HEK293 (cell line): ENCODE data around the gene NSUN3.

Experiments
- ZNF184 ChIP-seq: fragments of 450-650 bp; IDR thresholded peaks from 2 replicates; pipeline ENCODE4 v1.5.1; 2018; ENCODE audit warnings: missing biosample characterization, mild to moderate bottlenecking, missing genetic modification characterization
- TF ChIP-seq, protein P1 (sequence below): fragments of 450-650 bp; formaldehyde crosslinking; IDR thresholded peaks from 2 replicates; pipeline ENCODE4 v1.5.1; 2016; ENCODE audit warnings: missing biosample characterization, missing genetic modification characterization

- TF ChIP-seq ZNF184 (tag by site-specific recombination), result no peak
- TF ChIP-seq, protein P1, sequence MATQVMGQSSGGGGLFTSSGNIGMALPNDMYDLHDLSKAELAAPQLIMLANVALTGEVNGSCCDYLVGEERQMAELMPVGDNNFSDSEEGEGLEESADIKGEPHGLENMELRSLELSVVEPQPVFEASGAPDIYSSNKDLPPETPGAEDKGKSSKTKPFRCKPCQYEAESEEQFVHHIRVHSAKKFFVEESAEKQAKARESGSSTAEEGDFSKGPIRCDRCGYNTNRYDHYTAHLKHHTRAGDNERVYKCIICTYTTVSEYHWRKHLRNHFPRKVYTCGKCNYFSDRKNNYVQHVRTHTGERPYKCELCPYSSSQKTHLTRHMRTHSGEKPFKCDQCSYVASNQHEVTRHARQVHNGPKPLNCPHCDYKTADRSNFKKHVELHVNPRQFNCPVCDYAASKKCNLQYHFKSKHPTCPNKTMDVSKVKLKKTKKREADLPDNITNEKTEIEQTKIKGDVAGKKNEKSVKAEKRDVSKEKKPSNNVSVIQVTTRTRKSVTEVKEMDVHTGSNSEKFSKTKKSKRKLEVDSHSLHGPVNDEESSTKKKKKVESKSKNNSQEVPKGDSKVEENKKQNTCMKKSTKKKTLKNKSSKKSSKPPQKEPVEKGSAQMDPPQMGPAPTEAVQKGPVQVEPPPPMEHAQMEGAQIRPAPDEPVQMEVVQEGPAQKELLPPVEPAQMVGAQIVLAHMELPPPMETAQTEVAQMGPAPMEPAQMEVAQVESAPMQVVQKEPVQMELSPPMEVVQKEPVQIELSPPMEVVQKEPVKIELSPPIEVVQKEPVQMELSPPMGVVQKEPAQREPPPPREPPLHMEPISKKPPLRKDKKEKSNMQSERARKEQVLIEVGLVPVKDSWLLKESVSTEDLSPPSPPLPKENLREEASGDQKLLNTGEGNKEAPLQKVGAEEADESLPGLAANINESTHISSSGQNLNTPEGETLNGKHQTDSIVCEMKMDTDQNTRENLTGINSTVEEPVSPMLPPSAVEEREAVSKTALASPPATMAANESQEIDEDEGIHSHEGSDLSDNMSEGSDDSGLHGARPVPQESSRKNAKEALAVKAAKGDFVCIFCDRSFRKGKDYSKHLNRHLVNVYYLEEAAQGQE, result no peak
Measured at GRCh38 chr3:94046533-94046932, 16.3 kb upstream of the NSUN3 start.
